Right cardiac atrium (tissue), 5 donors: Measurements from ENCODE around the gene SUGP2. TPM values are rescaled to one million over a fixed set of nuclear protein-coding genes. Genes with fewer than 3 reads are reported as not detected.
A peak's percentile ranks its signal among the peaks of the same experiment; 100 is the strongest.

Source experiments
- ATAC-seq, 2 donors: fragments of 200-7000 bp; cut with Tn5 transposase; one replicate each; pipeline versions ENCODE4 v1.8.0 to v1.9.1; 2020; ENCODE audit warnings: moderate library complexity in 2 of 2, mild to moderate bottlenecking in 1 of 2
- DNase-seq, 3 donors: peaks; one replicate each; pipeline ENCODE4 v3.0.0-alpha.2; 2020
- H3K27ac ChIP-seq: one replicate; pipeline ENCODE4 v1.5.1; 2013; ENCODE audit warnings: mild to moderate bottlenecking, low read length, control low read depth, moderate library complexity
- H3K27me3 ChIP-seq: one replicate; pipeline ENCODE4 v1.6.1; 2013; ENCODE audit not compliant: control insufficient read depth, insufficient read depth
- H3K4me1 ChIP-seq: one replicate; pipeline ENCODE4 v1.6.1; 2013; ENCODE audit warnings: low read length; ENCODE audit not compliant: control insufficient read depth, insufficient read depth
- H3K4me3 ChIP-seq: one replicate; pipeline ENCODE4 v1.5.1; 2013; ENCODE audit warnings: low read length, control low read depth
- H3K9me3 ChIP-seq: one replicate; pipeline ENCODE4 v1.6.1; 2013; ENCODE audit warnings: low read length; ENCODE audit not compliant: control insufficient read depth
- WGBS: extraction: QIAGEN DNeasy Blood & Tissue Kit; methylation state at CpG from one replicate; pipeline ENCODE4 v1.1.7; 2013; 5-methylcytosine and 5-hydroxymethylcytosine counted together
- intact Hi-C, 4 donors: fragments of 100-400 bp; cut with DNase I; formaldehyde crosslinking; loops; one replicate each; pipeline versions ENCODE4 v1.11.0 to v1.14.0; 2022 to 2023
- polyA plus RNA-seq: library from polyadenylated mRNA; stranded (reverse); fragments of 200-250 nt; gene quantifications from one replicate; pipeline ENCODE4 v1.2.3, GENCODE V29; 2013
- total RNA-seq, 4 donors: library from RNA; stranded (reverse); fragmentation: NEBNext Ultra II Directional; extraction: Animal tissue kit (Norgen Biotek cat#: 25700); gene quantifications; one replicate each; pipeline ENCODE4 v1.2.1, GENCODE V29; 2021
- donor health status: healthy with polysubstance abuse.
- donor health status: DM: no; HTN: yes; CAD: no.
- donor health status: DM: no; HTN: no; CAD: no.
- donor health status: DM: no; HTN: yes; CAD: no; lungs with severe emphysema.
- donor health status: DM: yes; HTN: yes; CAD: no.

Gene SUGP2
- total and polyA plus RNA-seq, 5 donors: 48.3 to 77.7 (median 66.4) TPM

- peak in 1 of 2 donors; percentile 22 for ATAC-seq
Observed at GRCh38 chr19:19068659-19069654, 35.6 kb upstream of the SUGP2 start.

GRCh38 chr19:19067276-19068072 is 34.2 kb upstream of the SUGP2 start:
- Histone ChIP-seq H3K4me3 (no peak overlapping the region), H3K27ac (no peak overlapping the region), H3K4me1 (peaks cover 3% of the 10 kb centered on the region), H3K27me3 (no peaks in the 10 kb centered on the region), H3K9me3 (no peaks in the 10 kb centered on the region)
- DNase-seq: no peak
- no peak for ATAC-seq
- WGBS: 66% methylated on average over 11 of the region's 11 CpGs
- intact Hi-C loops: loop anchor here in 1 of 4 donors (10.0 kb wide), 1 partner anchor 67 kb away; the partner anchor contains the start of gene TMEM161A

More at GRCh38 chr19:19068659-19069654, 35.6 kb upstream of the SUGP2 start:
- 67% methylated on average over 11 of the region's 11 CpGs for WGBS
- peak in 1 of 3 donors; percentile 69 for DNase-seq
- H3K4me1 ChIP-seq: no peaks in the 10 kb centered on the region
- H3K27ac ChIP-seq: peak overlapping the region; percentile 36
- H3K27me3 ChIP-seq: no peaks in the 10 kb centered on the region
- no peak overlapping the region for H3K4me3 ChIP-seq
- H3K9me3 ChIP-seq: no peaks in the 10 kb centered on the region
- intact Hi-C loops: loop anchor here in 1 of 4 donors (10.0 kb wide), 1 partner anchor 66 kb away; the partner anchor contains the start of gene TMEM161A

DNA sequence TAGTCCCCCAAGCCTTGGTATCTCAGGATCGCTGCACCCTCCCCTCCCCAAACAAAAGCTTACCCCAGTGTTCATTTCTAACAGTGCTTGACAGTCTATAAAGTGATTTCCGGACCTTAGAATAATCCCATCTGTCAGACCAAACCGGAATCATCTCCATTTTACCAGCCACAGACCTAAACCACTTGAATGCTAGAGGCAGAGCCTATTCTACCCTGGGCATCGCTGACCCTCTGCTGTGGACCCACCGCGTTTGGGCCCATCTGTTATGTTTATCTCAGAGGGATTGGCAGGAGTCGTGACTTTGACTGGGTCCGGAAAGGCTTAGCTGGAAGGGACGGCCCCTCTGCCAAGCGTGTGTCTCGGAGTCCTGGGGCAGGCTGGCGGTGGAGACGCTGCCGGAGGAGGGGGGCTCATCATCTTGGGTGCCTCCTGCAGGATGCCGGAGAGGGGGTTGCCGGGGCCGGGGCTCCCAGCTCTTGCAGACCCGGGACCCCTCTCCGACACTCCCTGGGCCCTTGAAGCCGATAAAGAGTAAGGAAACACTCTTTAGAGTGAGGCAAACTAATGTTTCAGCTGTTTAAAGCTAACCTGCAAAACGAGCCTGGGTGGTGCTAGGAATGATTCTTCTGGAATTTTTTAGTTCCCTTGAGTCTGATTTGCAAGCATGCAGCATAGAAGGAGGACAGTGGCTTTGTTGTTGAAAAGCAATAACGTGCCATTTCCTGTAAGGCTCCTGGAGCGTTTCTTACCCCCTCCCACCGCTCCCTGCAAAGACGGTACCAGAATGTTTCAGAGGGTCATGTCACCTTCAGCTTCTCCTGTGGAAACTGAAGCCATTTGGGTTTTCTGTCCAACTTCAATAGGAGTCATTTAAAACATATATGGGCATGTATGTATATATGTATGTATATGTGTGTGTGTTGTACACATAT is 31.8 kb upstream of the SUGP2 start:
- peak overlapping the region; percentile 59 for H3K4me3 ChIP-seq
- WGBS: 4% methylated on average over 25 of the region's 25 CpGs
- peaks cover 3% of the 10 kb centered on the region for H3K4me1 ChIP-seq
- H3K27me3 ChIP-seq: no peaks in the 10 kb centered on the region
- intact Hi-C loops: loop anchor here in 2 of 4 donors (5.0 to 10.0 kb wide), 2 partner anchors 70 to 72 kb away; partner anchors contain the start of gene TMEM161A (in 2 of the 2)
- H3K9me3 ChIP-seq: no peaks in the 10 kb centered on the region
- peak overlapping the region; percentile 14 for H3K27ac ChIP-seq
- ATAC-seq (no peak), DNase-seq (peak in 1 of 3 donors; percentile 68)

DNA sequence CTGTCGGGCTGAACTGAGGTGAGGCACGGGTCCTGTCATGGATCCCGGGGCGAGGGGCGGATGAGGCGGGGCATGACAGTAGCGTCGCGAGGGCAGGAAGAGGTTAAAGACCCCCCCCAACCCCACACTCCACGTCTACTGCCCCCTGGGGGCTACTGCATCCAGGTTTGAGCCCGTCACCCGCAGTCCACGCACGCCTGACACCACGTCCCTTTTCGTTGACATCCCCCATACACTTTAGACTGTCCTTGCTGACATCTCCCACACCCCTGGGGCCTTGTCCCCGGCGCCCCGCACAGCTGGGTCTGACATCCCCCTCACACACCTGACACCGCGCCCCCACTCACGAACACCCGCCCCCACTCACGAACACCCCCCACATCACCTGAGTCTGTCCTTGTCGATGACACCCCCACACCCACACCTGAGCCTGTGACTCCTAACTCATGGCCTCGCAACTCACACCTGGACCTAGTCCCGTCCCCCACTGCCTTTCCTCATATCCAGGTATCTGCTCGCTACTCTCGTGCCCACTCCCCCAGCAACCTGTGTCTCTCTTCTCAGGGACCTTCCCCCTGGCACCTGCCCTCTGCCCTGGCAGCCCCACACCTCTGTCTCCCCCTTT is 30.9 kb upstream of the SUGP2 start:
- H3K9me3 ChIP-seq: no peaks in the 10 kb centered on the region
- peak overlapping the region; percentile 14 for H3K27ac ChIP-seq
- H3K27me3 ChIP-seq: no peaks in the 10 kb centered on the region
- DNase-seq (no peak), ATAC-seq (no peak)
- intact Hi-C loops: loop anchor here in 2 of 4 donors (5.0 to 10.0 kb wide), 2 partner anchors 71 to 73 kb away; partner anchors contain the start of gene TMEM161A (in 2 of the 2)
- 3% methylated on average over 29 of the region's 29 CpGs for WGBS
- peak overlapping the region; percentile 59 for H3K4me3 ChIP-seq
- peaks cover 3% of the 10 kb centered on the region for H3K4me1 ChIP-seq

- peak within 1 kb of the TSS; percentile 59 for H3K4me3 ChIP-seq
- H3K9me3 ChIP-seq: no peaks in the 10 kb centered on the region
- ATAC-seq: peak; percentile 97 to 98
- 2% methylated on average over 77 of the region's 77 CpGs for WGBS
- intact Hi-C loops: loop anchor here in 2 of 4 donors (5.0 to 10.0 kb wide), 2 partner anchors 71 to 74 kb away; partner anchors contain the start of gene TMEM161A (in 2 of the 2)
- peak within 1 kb of the TSS; percentile 95 for H3K27ac ChIP-seq
- H3K4me1 ChIP-seq: peaks cover 3% of the 10 kb centered on the region
- H3K27me3 ChIP-seq: no peaks in the 10 kb centered on the region
- peak; percentile 99 to 100 (median 99) for DNase-seq
Observed at GRCh38 chr19:19063183-19064097, 30.1 kb upstream of the SUGP2 start, which contains the start of gene SLC25A42. Gene SLC25A42 (plus strand): TSS chr19:19063994. CDS start chr19:19096125, 32,131 bp downstream.

GRCh38 chr19:19062454-19063182 is 29.3 kb upstream of the SUGP2 start:
- peaks cover 3% of the 10 kb centered on the region for H3K4me1 ChIP-seq
- 73% methylated on average over 4 of the region's 4 CpGs for WGBS
- ATAC-seq: no peak
- H3K9me3 ChIP-seq: no peaks in the 10 kb centered on the region
- intact Hi-C loops: loop anchor here in 2 of 4 donors (5.0 to 10.0 kb wide), 2 partner anchors 72 to 75 kb away; partner anchors contain the start of gene TMEM161A (in 2 of the 2)
- peak in 1 of 3 donors; percentile 39 for DNase-seq
- peak overlapping the region; percentile 33 for H3K4me3 ChIP-seq
- peak overlapping the region; percentile 95 for H3K27ac ChIP-seq
- H3K27me3 ChIP-seq: no peaks in the 10 kb centered on the region

DNA sequence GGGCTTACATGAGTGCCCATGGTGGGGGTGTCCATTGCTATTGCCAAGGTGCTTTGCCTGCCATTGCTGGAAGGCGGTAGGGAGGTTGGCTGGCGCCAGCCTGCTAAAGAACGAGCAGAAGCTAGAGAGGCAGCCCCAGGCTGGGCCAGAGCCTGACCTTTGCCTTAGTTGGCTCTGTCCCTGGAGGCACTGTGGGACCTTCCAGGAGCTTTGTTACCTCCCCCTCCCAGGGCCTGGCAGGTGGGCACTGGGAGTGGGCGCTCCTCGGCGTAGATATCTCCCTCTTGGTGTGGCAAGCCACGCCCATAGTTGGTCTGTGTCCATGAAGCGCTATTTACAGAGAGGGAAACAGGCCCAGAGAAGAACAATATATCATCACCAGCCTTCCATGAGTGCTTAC is 28.2 kb upstream of the SUGP2 start:
- WGBS: 72% methylated on average over 8 of the region's 8 CpGs
- H3K4me3 ChIP-seq: no peak overlapping the region
- peak overlapping the region; percentile 95 for H3K27ac ChIP-seq
- H3K4me1 ChIP-seq: peaks cover 3% of the 10 kb centered on the region
- ATAC-seq (no peak), DNase-seq (peak in 2 of 3 donors; percentile 68 to 71)
- no peaks in the 10 kb centered on the region for H3K9me3 ChIP-seq
- H3K27me3 ChIP-seq: no peaks in the 10 kb centered on the region
- intact Hi-C loops: loop anchor here in 2 of 4 donors (5.0 to 10.0 kb wide), 2 partner anchors 73 to 76 kb away; partner anchors contain the start of gene TMEM161A (in 2 of the 2)

DNA sequence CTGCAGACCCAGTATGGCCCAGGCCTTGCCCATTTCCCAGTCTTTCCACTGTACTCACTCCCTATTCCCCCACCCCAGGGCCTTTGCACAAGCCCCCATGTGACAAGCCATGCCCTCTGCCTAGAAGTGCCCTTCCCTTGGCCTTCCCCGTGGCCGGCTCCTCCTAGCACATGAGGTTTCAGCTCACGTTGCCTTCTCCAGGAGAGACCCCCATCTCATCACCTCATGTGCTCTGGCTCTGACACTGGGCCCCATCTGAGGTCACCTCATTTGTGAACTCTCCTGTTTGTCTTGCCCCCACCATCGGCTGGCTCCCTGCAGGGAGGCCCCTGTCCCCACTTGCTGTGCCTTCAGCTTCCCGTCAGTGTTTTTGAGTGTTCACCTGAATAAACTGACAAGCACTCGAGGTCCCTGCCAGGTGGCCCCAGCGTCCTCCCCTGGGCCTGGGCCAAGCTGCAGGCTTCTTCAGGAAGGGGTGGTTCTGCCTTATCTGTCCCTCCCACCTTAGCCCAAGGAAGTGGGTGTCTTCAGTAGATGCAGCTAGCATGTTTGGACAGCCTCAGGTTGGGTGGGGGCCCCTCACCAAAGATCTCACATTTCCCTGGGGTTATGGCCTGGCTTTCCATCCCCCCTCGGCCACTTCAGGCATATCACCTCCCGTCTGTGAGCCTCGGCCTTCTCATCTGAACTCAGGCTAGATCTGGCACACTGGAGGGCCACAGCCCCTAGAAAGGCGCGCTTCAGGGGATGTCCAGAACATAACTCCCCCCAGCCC is 26.7 kb upstream of the SUGP2 start:
- ATAC-seq (no peak), DNase-seq (peak in 1 of 3 donors; percentile 39)
- no peaks in the 10 kb centered on the region for H3K27me3 ChIP-seq
- WGBS: 74% methylated on average over 12 of the region's 12 CpGs
- intact Hi-C loops: loop anchor here (5.0 to 10.0 kb wide), 3 partner anchors 75 to 82 kb away; partner anchors contain the start of gene TMEM161A (in 3 of the 4)
- H3K27ac ChIP-seq: no peak overlapping the region
- H3K9me3 ChIP-seq: no peaks in the 10 kb centered on the region
- H3K4me3 ChIP-seq: no peak overlapping the region
- peaks cover 3% of the 10 kb centered on the region for H3K4me1 ChIP-seq
